Measurements from ENCODE around the gene METAP2. TPM values are rescaled to one million over a fixed set of nuclear protein-coding genes. Genes with fewer than 3 reads are reported as not detected.
"Not testable (repeated sequence)": the region's sequence is repeated elsewhere in the genome, so short reads cannot be mapped to it uniquely, and the experiment has no call there.

Gene METAP2
- polyA plus RNA-seq, 3 donors, result 17.0 to 26.0 (median 19.9) TPM

- H3K4me3 Mint-ChIP-seq, result no peak overlapping the region
- no peak for DNase-seq
- H2AFZ ChIP-seq (ENCODE audit: insufficient read depth, low read depth, low read length, poor library complexity, severe bottlenecking), result no peak overlapping the region
- TF ChIP-seq CTCF (IDR thresholded peaks at IDR 0.05), result no peak
- peaks cover 24% of the 10 kb centered on the region for H3K4me1 Mint-ChIP-seq
- peaks cover 43% of the 10 kb centered on the region for H4K20me1 ChIP-seq (ENCODE audit: insufficient read depth, low read length)
- peaks cover 56 to 70% of the 10 kb centered on the region in 2 donors for H3K36me3 Mint-ChIP-seq
- peaks cover 3 to 9% of the 10 kb centered on the region in 2 donors for H3K4me1 ChIP-seq (ENCODE audit: control insufficient read depth in 1 of 2, insufficient read depth in 2 of 2, low read length in 2 of 2)
- no peaks in the 10 kb centered on the region for H3K27me3 ChIP-seq (ENCODE audit: control insufficient read depth in 2 of 2, insufficient read depth in 2 of 2, low read length in 2 of 2)
- peak overlapping the region in 1 of 7 donors; percentile 37 for H3K27ac Mint-ChIP-seq
- WGBS (ENCODE audit: insufficient coverage), result 100% methylated on average over 1 of the region's 7 CpGs
- no peaks in the 10 kb centered on the region for H3K27me3 Mint-ChIP-seq (ENCODE audit: low read depth in 3 of 3)
- peaks cover 57 to 81% of the 10 kb centered on the region in 2 donors for H3K36me3 ChIP-seq (replicated peaks in 1 of 2; ENCODE audit: control insufficient read depth in 1 of 2, insufficient read depth in 2 of 2, low read length in 2 of 2)
- no peak overlapping the region for H3K9ac ChIP-seq (ENCODE audit: insufficient read depth, low read length, poor library complexity, severe bottlenecking)
- intact Hi-C loops (cut with micrococcal nuclease), result no loop called here
- peaks cover 68% of the 10 kb centered on the region for H3K79me2 ChIP-seq (ENCODE audit: insufficient read depth, low read length)
- no peak overlapping the region for H3K4me3 ChIP-seq (replicated peaks in 1 of 3; ENCODE audit: low read depth in 2 of 3, low read length in 3 of 3)
- H3K9me3 Mint-ChIP-seq, result no peaks in the 10 kb centered on the region
- no peak overlapping the region for H3K27ac ChIP-seq (ENCODE audit: low read depth in 1 of 2, low read length in 2 of 2)
- no peak overlapping the region for H3K4me2 ChIP-seq (replicated peaks; ENCODE audit: extremely low read depth, low read length, poor library complexity, severe bottlenecking)
- H3K9me3 ChIP-seq (replicated peaks in 1 of 2; ENCODE audit: control insufficient read depth in 1 of 2, insufficient read depth in 1 of 2, low read length in 2 of 2), result no peaks in the 10 kb centered on the region
These were observed 7.9 kb downstream of the METAP2 start for GRCh38 chr12:95481888-95482287.

- H3K27ac Mint-ChIP-seq; DNase-seq; H3K9me3 ChIP-seq (replicated peaks in 1 of 2; ENCODE audit: control insufficient read depth in 1 of 2, insufficient read depth in 1 of 2, low read length in 2 of 2); H3K4me2 ChIP-seq (replicated peaks; ENCODE audit: extremely low read depth, low read length, poor library complexity, severe bottlenecking); H3K27ac ChIP-seq (ENCODE audit: low read depth in 1 of 2, low read length in 2 of 2); H3K4me3 ChIP-seq (replicated peaks in 1 of 3; ENCODE audit: low read depth in 2 of 3, low read length in 3 of 3); H3K27me3 Mint-ChIP-seq (ENCODE audit: low read depth in 3 of 3); H3K4me1 ChIP-seq (ENCODE audit: control insufficient read depth in 1 of 2, insufficient read depth in 2 of 2, low read length in 2 of 2); H2AFZ ChIP-seq (ENCODE audit: insufficient read depth, low read depth, low read length, poor library complexity, severe bottlenecking); intact Hi-C loops (cut with micrococcal nuclease); H3K9me3 Mint-ChIP-seq; H3K9ac ChIP-seq (ENCODE audit: insufficient read depth, low read length, poor library complexity, severe bottlenecking); H3K4me3 Mint-ChIP-seq; H3K27me3 ChIP-seq (ENCODE audit: control insufficient read depth in 2 of 2, insufficient read depth in 2 of 2, low read length in 2 of 2): not testable (repeated sequence)
- peaks cover 61% of the 10 kb centered on the region for H3K79me2 ChIP-seq (ENCODE audit: insufficient read depth, low read length)
- Mint-ChIP-seq H3K36me3 (peaks cover 56 to 69% of the 10 kb centered on the region in 2 donors), H3K4me1 (peaks cover 24% of the 10 kb centered on the region)
- H3K36me3 ChIP-seq (replicated peaks in 1 of 2; ENCODE audit: control insufficient read depth in 1 of 2, insufficient read depth in 2 of 2, low read length in 2 of 2), result peaks cover 60 to 81% of the 10 kb centered on the region in 2 donors
- 80% methylated on average over 1 of the region's 6 CpGs for WGBS (ENCODE audit: insufficient coverage)
- H4K20me1 ChIP-seq (ENCODE audit: insufficient read depth, low read length), result peaks cover 43% of the 10 kb centered on the region
These were observed 8.6 kb downstream of the METAP2 start for GRCh38 chr12:95482564-95482963.
